Ectodermal cell (in vitro differentiated cells): ENCODE measurements around the gene PTPRG.

Experiments
- H3K27ac ChIP-seq: 2 replicates; pipeline ENCODE4 v1.7.0; 2013; ENCODE audit warnings: mild to moderate bottlenecking, low read depth, low read length; ENCODE audit not compliant: insufficient read depth, poor library complexity, severe bottlenecking
- H3K27me3 ChIP-seq: 2 replicates; pipeline ENCODE4 v1.7.0; 2013; ENCODE audit warnings: mild to moderate bottlenecking, low read length; ENCODE audit not compliant: insufficient read depth, control insufficient read depth, poor library complexity, severe bottlenecking
- H3K36me3 ChIP-seq: one replicate; pipeline ENCODE4 v1.7.0; 2013; ENCODE audit warnings: low read length; ENCODE audit not compliant: control insufficient read depth, insufficient read depth
- H3K4me1 ChIP-seq: one replicate; pipeline ENCODE4 v1.7.0; 2013; ENCODE audit warnings: low read length; ENCODE audit not compliant: control insufficient read depth, insufficient read depth
- H3K4me3 ChIP-seq: 2 replicates; pipeline ENCODE4 v1.7.0; 2013; ENCODE audit warnings: low read depth, low read length, control low read depth; ENCODE audit not compliant: insufficient read depth
- H3K9me3 ChIP-seq: 2 replicates; pipeline ENCODE4 v1.7.0; 2013; ENCODE audit warnings: mild to moderate bottlenecking, low read length, moderate library complexity; ENCODE audit not compliant: control insufficient read depth
- WGBS, 2 experiments: methylation state at CpG; one replicate each; pipeline ENCODE4 v1.1.7; 2013; ENCODE audit warnings: missing lambda C conversion rate in 2 of 2; 5-methylcytosine and 5-hydroxymethylcytosine counted together

PTPRG gene

DNA sequence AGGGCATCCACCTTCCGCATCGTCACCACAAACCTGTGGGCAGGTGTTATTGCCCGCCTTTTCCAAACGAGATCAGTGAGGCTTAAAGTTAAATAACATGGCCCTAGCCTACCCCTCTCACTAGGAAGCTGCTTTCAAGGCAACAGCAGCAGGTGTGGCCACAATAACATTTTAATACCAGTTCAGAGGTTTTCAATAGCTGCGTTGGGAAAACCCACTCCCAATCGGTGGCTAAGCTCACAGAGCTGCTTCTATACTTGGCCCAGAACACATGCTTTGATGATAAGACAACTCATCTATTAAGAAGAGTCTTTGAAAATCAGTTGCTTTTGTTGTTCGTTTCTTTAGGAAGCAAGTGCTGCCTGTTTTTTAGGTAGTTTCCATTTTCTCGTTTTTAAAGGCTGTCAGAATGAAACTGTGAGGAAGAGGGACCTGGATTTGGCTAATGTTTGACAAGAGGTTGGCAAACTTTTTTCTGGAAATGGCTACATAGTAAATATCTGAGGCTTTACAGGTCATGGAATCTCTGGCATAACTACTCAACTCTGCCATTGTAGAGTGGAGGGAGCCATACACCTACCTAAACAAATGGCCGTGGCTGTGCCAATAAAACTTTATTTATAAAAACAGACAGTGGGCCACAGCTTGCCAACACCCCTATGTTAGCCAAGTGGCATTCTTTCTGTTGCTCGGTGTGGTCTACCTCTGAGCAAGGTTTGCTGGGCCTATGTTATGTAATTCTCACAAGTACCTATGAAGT, 632.4 kb downstream of the PTPRG start:
- Histone ChIP-seq H3K27ac (no peak overlapping the region), H3K36me3 (peaks cover 5% of the 10 kb centered on the region), H3K4me1 (no peaks in the 10 kb centered on the region), H3K4me3 (no peak overlapping the region), H3K27me3 (no peaks in the 10 kb centered on the region), H3K9me3 (no peaks in the 10 kb centered on the region)
- 89 to 90% methylated on average over 10 of the region's 10 CpGs for whole genome bisulfite sequencing, 2 experiments

DNA sequence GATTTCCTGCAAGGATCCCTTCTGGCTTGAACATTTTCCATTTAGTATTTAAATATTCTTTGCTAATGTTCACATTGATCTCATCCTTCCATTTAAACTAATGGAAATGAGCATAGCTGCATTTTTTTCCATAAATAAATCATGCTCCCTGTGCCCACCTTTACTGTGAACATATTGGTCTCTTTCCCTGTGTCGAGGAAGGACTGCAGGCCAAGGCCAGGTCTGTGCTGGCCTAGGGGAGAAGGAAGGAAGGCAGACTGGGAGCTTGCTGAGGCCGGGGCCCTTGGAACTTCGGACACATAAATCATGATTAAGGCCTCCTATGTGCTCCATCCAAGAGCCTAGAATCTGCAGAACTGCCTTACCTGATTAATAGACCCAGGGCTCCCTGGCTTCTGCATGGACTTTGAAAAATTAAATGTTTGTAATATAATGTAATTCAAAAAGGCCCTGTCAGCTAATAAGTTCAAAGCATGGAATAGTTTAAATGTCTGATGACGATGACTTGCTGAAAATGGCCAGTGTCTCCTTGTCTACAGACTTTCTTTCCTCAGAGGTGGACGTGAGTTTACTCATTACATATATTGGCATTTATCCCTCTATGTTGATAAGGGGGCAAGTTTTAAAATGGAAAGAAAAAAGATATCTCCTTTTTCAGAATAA, 636.1 kb downstream of the PTPRG start:
- H3K9me3 ChIP-seq, result no peaks in the 10 kb centered on the region
- WGBS, 2 experiments, result 94 to 98% methylated on average over 4 of the region's 5 CpGs
- H3K4me1 ChIP-seq, result no peaks in the 10 kb centered on the region
- no peaks in the 10 kb centered on the region for H3K36me3 ChIP-seq
- no peaks in the 10 kb centered on the region for H3K27me3 ChIP-seq
- H3K27ac ChIP-seq, result no peak overlapping the region
- no peak overlapping the region for H3K4me3 ChIP-seq

DNA sequence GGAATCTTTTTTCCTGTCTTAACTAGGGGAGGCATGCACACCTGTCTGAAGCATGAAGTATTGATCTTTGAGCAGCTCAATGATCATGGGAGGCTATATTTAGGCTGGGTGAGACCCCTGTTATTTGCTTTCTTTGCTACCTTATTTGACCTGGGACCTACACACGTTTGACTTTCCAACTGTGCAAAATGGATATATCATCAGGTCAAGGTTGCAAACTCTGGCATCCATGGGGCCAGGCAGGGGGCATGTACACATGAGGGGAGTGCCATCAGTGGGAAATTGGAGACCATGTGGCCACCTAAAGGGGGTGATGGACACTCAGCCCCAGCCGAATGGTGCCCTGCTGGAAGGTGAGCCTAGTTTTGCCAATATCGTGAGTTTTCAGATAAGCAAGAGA, 637.8 kb downstream of the PTPRG start:
- no peaks in the 10 kb centered on the region for H3K36me3 ChIP-seq
- no peaks in the 10 kb centered on the region for H3K27me3 ChIP-seq
- no peak overlapping the region for H3K4me3 ChIP-seq
- no peaks in the 10 kb centered on the region for H3K4me1 ChIP-seq
- 91 to 96% methylated on average over 3 of the region's 3 CpGs for WGBS, 2 experiments
- H3K9me3 ChIP-seq, result no peaks in the 10 kb centered on the region
- H3K27ac ChIP-seq, result no peak overlapping the region

DNA sequence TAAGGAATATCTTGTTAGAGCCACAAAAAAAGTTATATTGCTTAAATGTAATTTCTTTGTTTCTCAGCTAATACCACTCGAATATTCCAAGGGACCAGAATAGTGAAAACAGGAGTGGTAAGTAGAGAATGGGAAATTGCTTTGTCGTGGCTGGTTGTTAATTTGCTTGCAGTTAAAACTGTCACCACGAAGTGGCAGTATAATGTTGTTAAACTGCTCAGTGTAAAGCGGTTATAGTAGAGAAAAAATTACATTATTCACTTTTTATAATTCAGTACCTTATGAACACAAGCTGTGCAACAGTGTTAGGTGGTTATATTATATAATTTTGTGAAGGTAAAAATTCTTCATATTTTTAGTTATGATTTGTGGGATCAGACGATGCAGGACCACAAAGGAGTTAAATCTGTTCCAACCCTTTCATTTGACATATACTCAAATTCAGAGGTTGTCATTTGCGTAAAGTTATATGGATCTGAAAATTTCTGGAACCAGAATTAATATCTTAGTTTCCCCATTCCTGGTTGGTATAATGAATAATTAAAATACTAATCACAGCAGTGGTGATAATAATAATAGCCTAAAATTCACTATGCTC, 640.2 kb downstream of the PTPRG start:
- Histone ChIP-seq H3K27me3 (no peaks in the 10 kb centered on the region), H3K9me3 (no peaks in the 10 kb centered on the region), H3K4me1 (no peaks in the 10 kb centered on the region), H3K36me3 (no peaks in the 10 kb centered on the region), H3K27ac (no peak overlapping the region), H3K4me3 (no peak overlapping the region)
- WGBS, 2 experiments, result 37 to 47% methylated on average over 3 to 4 of the region's 6 CpGs

DNA sequence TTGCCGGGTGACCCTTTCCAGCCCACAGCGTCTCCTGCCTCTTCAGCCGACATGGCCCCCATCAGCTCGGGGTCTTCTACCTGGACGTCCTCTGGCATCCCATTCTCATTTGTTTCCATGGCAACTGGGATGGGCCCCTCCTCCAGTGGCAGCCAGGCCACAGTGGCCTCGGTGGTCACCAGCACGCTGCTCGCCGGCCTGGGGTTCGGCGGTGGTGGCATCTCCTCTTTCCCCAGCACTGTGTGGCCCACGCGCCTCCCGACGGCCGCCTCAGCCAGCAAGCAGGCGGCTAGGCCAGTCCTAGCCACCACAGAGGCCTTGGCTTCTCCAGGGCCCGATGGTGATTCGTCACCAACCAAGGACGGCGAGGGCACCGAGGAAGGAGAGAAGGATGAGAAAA, 641.8 kb downstream of the PTPRG start:
- 92 to 94% methylated on average over 22 of the region's 22 CpGs for WGBS, 2 experiments
- H3K27me3 ChIP-seq, result no peaks in the 10 kb centered on the region
- H3K27ac ChIP-seq, result no peak overlapping the region
- no peak overlapping the region for H3K4me3 ChIP-seq
- H3K9me3 ChIP-seq, result no peaks in the 10 kb centered on the region
- H3K36me3 ChIP-seq, result no peaks in the 10 kb centered on the region
- H3K4me1 ChIP-seq, result no peaks in the 10 kb centered on the region

DNA sequence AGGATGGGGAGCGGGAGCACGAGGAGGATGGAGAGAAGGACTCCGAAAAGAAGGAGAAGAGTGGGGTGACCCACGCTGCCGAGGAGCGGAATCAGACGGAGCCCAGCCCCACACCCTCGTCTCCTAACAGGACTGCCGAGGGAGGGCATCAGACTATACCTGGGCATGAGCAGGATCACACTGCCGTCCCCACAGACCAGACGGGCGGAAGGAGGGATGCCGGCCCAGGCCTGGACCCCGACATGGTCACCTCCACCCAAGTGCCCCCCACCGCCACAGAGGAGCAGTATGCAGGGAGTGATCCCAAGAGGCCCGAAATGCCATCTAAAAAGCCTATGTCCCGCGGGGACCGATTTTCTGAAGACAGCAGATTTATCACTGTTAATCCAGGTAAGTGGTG, 642.2 kb downstream of the PTPRG start:
- 95 to 96% methylated on average over 19 of the region's 19 CpGs for whole genome bisulfite sequencing, 2 experiments
- Histone ChIP-seq H3K4me1 (no peaks in the 10 kb centered on the region), H3K4me3 (no peak overlapping the region), H3K36me3 (no peaks in the 10 kb centered on the region), H3K27me3 (no peaks in the 10 kb centered on the region), H3K27ac (no peak overlapping the region), H3K9me3 (no peaks in the 10 kb centered on the region)

DNA sequence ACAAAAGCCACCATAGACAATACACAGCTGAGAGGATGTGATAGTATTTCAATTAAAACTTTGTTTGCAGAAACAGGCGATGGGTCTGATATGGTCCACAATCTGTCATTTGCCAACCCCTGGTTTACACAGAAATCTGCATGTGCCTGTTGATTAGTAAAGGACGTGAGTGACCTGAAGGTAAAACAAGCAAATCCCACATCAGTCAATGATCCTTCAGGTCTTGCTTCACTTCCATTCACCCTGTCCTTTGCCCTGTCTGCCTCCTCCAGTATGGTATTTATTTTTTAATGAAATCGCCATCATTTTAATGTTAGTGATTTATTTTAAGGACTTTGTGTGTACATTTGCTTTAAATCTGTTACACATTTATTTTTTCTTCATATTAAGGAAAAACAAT, 645.8 kb downstream of the PTPRG start:
- Histone ChIP-seq H3K36me3 (no peaks in the 10 kb centered on the region), H3K9me3 (no peaks in the 10 kb centered on the region), H3K4me3 (no peak overlapping the region), H3K4me1 (no peaks in the 10 kb centered on the region), H3K27ac (no peak overlapping the region), H3K27me3 (no peaks in the 10 kb centered on the region)
- 99 to 100% methylated on average over 2 to 3 of the region's 3 CpGs for WGBS, 2 experiments

DNA sequence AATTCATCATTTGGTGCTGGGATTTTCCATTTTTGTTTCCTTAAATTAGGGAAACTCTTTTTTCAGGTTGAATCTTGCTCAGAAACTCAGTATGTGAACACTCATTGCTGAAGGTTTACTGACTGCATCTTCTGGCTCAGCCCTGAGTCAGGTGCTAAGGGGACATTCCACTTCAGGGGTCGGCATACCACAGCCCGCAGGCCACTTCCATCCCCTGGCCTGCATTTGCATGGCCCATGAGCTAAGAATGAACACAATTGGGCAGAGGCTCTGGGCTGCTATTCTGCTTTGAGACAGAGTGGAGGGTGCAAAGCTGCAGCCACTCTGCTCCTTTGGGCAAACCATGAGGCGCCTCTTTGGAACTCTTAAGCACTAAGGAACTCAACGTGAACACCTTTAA, 647.0 kb downstream of the PTPRG start:
- no peak overlapping the region for H3K4me3 ChIP-seq
- H3K27me3 ChIP-seq, result no peaks in the 10 kb centered on the region
- H3K9me3 ChIP-seq, result no peaks in the 10 kb centered on the region
- H3K36me3 ChIP-seq, result no peaks in the 10 kb centered on the region
- H3K4me1 ChIP-seq, result no peaks in the 10 kb centered on the region
- WGBS, 2 experiments, result 79 to 84% methylated on average over 4 of the region's 4 CpGs
- H3K27ac ChIP-seq, result no peak overlapping the region

DNA sequence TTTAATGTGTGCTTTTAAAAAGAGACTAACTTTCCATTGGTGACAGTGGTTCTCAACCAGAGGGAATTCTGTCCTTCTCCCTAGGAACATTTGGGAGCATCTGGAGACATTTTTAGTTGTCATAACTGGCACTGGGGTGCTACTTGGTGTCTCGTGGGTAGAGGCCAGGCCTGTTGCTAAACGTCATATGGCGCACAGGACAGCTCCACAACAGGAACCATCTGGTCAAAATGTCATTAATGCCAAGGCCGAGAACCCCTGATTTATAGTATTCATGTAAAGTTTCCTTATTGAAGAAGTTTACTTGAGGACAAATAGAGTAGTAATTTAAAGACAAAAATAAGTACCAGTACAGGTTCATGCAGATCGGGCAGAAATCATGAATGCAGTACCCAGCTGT, 647.7 kb downstream of the PTPRG start:
- Histone ChIP-seq H3K27ac (no peak overlapping the region), H3K27me3 (no peaks in the 10 kb centered on the region), H3K4me3 (no peak overlapping the region), H3K4me1 (no peaks in the 10 kb centered on the region), H3K9me3 (no peaks in the 10 kb centered on the region), H3K36me3 (no peaks in the 10 kb centered on the region)
- 94 to 95% methylated on average over 5 of the region's 5 CpGs for WGBS, 2 experiments

DNA sequence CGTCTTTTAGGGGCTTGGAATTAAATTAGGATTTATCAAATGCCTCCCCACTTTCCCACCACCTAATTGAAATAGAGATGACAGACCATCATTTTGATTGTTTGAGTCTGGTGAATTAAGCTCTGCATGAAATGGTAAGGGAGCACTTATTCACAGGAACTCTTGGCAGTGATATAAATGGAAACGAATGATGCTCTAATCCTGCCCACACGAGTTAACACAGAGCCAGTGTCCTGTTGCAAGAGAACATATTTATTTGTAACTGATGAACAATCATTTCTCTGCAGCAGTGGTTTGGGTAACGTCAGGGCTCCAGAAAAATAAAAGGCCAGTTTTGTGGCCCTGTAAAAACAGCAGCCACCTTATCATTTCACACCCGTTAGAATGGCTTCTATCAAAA, 648.6 kb downstream of the PTPRG start:
- H3K4me1 ChIP-seq, result no peaks in the 10 kb centered on the region

More for the DNA sequence above, 648.6 kb downstream of the PTPRG start:
- H3K4me3 ChIP-seq, result no peak overlapping the region
- no peaks in the 10 kb centered on the region for H3K36me3 ChIP-seq
- no peaks in the 10 kb centered on the region for H3K9me3 ChIP-seq
- no peaks in the 10 kb centered on the region for H3K27me3 ChIP-seq
- H3K27ac ChIP-seq, result no peak overlapping the region
- 91 to 98% methylated on average over 4 to 5 of the region's 5 CpGs for WGBS, 2 experiments
